ENCODE data around the gene CDKN2B.

DNA sequence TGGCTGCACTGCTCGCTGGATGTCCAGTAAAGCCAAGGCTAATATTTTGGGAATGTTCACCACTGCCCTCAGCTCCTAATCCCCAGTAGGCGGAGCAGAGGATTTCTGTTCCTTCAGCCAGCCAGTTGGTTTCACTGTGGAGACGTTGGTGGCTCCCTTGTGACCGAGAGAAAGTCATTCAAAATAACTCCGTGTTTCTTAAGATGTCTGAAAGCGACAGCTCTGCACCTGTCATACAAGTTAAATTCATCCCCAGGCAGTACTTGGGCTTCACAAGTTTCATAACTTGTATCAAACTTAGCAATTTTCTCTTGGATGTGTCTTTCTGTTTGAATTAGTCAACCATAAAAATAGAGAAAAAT lies 382 bp upstream of the CDKN2B start:
- TF ChIP-seq, protein P1, sequence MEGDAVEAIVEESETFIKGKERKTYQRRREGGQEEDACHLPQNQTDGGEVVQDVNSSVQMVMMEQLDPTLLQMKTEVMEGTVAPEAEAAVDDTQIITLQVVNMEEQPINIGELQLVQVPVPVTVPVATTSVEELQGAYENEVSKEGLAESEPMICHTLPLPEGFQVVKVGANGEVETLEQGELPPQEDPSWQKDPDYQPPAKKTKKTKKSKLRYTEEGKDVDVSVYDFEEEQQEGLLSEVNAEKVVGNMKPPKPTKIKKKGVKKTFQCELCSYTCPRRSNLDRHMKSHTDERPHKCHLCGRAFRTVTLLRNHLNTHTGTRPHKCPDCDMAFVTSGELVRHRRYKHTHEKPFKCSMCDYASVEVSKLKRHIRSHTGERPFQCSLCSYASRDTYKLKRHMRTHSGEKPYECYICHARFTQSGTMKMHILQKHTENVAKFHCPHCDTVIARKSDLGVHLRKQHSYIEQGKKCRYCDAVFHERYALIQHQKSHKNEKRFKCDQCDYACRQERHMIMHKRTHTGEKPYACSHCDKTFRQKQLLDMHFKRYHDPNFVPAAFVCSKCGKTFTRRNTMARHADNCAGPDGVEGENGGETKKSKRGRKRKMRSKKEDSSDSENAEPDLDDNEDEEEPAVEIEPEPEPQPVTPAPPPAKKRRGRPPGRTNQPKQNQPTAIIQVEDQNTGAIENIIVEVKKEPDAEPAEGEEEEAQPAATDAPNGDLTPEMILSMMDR (IDR thresholded peaks at IDR 0.05; ENCODE audit: low read depth, low read length): no peak
- TF ChIP-seq POLR2A (IDR thresholded peaks at IDR 0.05; ENCODE audit: extremely low read depth, insufficient read length): no peak
- TF ChIP-seq, protein P2, sequence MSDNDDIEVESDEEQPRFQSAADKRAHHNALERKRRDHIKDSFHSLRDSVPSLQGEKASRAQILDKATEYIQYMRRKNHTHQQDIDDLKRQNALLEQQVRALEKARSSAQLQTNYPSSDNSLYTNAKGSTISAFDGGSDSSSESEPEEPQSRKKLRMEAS (IDR thresholded peaks at IDR 0.05; ENCODE audit: low read depth, low read length): no peak
- no peak for TF ChIP-seq MYC (IDR thresholded peaks at IDR 0.05; ENCODE audit: low read depth, low read length)
